Astrocyte (in vitro differentiated cells and primary cell): ENCODE measurements around the gene USP15.

Experiments
- CTCF ChIP-seq: IDR thresholded peaks from 2 replicates; pipeline ENCODE4 v1.5.1; 2011; ENCODE audit warnings: low read depth, mild to moderate bottlenecking, inconsistent platforms, low read length, moderate library complexity; ENCODE audit not compliant: insufficient read depth
- EZH2 ChIP-seq: IDR thresholded peaks from 2 replicates; pipeline ENCODE4 v1.6.1; 2012; ENCODE audit warnings: mild to moderate bottlenecking, low read length, inconsistent platforms; ENCODE audit not compliant: insufficient read depth

GRCh38 chr12:62335057-62335456 lies 74.9 kb downstream of the USP15 start:
- no peak for TF ChIP-seq CTCF
- no peak for TF ChIP-seq EZH2
